Mesenchymal stem cell (in vitro differentiated cells and primary cell): Measurements from ENCODE around the gene ZNF609.
A peak's percentile ranks its signal among the peaks of the same experiment; 100 is the strongest.

Experiments used
- DNase-seq: peaks from one replicate; pipeline ENCODE4 v3.0.0-alpha.2; 2013
- H2AFZ ChIP-seq: one replicate; pipeline ENCODE4 v1.6.1; 2013; ENCODE audit warnings: low read depth, mild to moderate bottlenecking, control low read depth, inconsistent platforms, low read length, moderate library complexity
- H2AK5ac ChIP-seq: 2 replicates; pipeline ENCODE4 v1.6.1; 2013; ENCODE audit warnings: low read length, moderate library complexity, mild to moderate bottlenecking, inconsistent platforms; ENCODE audit not compliant: severe bottlenecking
- H2BK120ac ChIP-seq: one replicate; pipeline ENCODE4 v1.6.1; 2013; ENCODE audit warnings: low read depth, mild to moderate bottlenecking, inconsistent platforms, low read length, moderate library complexity
- H2BK12ac ChIP-seq, 2 experiments: one replicate each; pipeline ENCODE4 v1.6.1; 2013; ENCODE audit warnings: inconsistent platforms in 2 of 2, low read length in 2 of 2, mild to moderate bottlenecking in 2 of 2, moderate library complexity in 2 of 2, control low read depth in 1 of 2
- H2BK15ac ChIP-seq: one replicate; pipeline ENCODE4 v1.6.1; 2013; ENCODE audit warnings: mild to moderate bottlenecking, low read depth, inconsistent platforms; ENCODE audit not compliant: poor library complexity, severe bottlenecking
- H2BK5ac ChIP-seq: 2 replicates; pipeline ENCODE4 v1.6.1; 2013; ENCODE audit warnings: low read depth, mild to moderate bottlenecking, low read length, control low read depth, inconsistent platforms; ENCODE audit not compliant: poor library complexity, severe bottlenecking
- H3K14ac ChIP-seq, 2 experiments: one replicate each; pipeline ENCODE4 v1.6.1; 2013; ENCODE audit warnings: inconsistent platforms in 2 of 2, low read length in 2 of 2, control low read depth in 1 of 2, mild to moderate bottlenecking in 1 of 2, moderate library complexity in 1 of 2
- H3K18ac ChIP-seq, 2 experiments: one replicate each; pipeline ENCODE4 v1.6.1; 2013; ENCODE audit warnings: inconsistent platforms in 2 of 2, low read length in 2 of 2, control low read depth in 1 of 2, low read depth in 1 of 2, mild to moderate bottlenecking in 1 of 2
- H3K23ac ChIP-seq, 2 experiments: one replicate each; pipeline ENCODE4 v1.6.1; 2013; ENCODE audit warnings: inconsistent platforms in 2 of 2, low read length in 2 of 2, mild to moderate bottlenecking in 2 of 2, moderate library complexity in 2 of 2, control low read depth in 1 of 2
- H3K27ac ChIP-seq: 2 replicates; pipeline ENCODE4 v1.5.1; 2013; ENCODE audit warnings: mild to moderate bottlenecking, moderate library complexity, low read length, control low read depth, inconsistent platforms; ENCODE audit not compliant: poor library complexity, severe bottlenecking
- H3K27me3 ChIP-seq, 2 experiments: 2 replicates each; pipeline versions ENCODE4 v1.6.1 to v1.7.0; 2013; ENCODE audit warnings: low read length in 2 of 2, mild to moderate bottlenecking in 2 of 2, moderate library complexity in 2 of 2, control low read depth in 1 of 2, inconsistent platforms in 1 of 2; ENCODE audit not compliant: control insufficient read depth in 1 of 2, insufficient read depth in 1 of 2
- H3K36me3 ChIP-seq, 2 experiments: 2 replicates each; pipeline versions ENCODE4 v1.6.1 to v1.7.0; 2013; ENCODE audit warnings: low read length in 2 of 2, control low read depth in 1 of 2, inconsistent platforms in 1 of 2, low read depth in 1 of 2, mild to moderate bottlenecking in 1 of 2; ENCODE audit not compliant: insufficient read depth in 2 of 2, control insufficient read depth in 1 of 2
- H3K4ac ChIP-seq, 2 experiments: one replicate each; pipeline ENCODE4 v1.6.1; 2013; ENCODE audit warnings: inconsistent platforms in 2 of 2, low read length in 2 of 2, mild to moderate bottlenecking in 2 of 2, moderate library complexity in 2 of 2, control low read depth in 1 of 2, low read depth in 1 of 2
- H3K4me1 ChIP-seq: 2 replicates; pipeline ENCODE4 v1.6.1; 2013; ENCODE audit warnings: low read depth, low read length, control low read depth; ENCODE audit not compliant: control insufficient read depth, insufficient read depth
- H3K4me2 ChIP-seq: 2 replicates; pipeline ENCODE4 v1.6.1; 2013; ENCODE audit warnings: low read length, mild to moderate bottlenecking, inconsistent platforms; ENCODE audit not compliant: poor library complexity, severe bottlenecking
- H3K4me3 ChIP-seq, 2 experiments: 2 replicates each; pipeline versions ENCODE4 v1.5.1 to v1.7.0; 2013; ENCODE audit warnings: low read length in 2 of 2, mild to moderate bottlenecking in 2 of 2, control low read depth in 1 of 2, low read depth in 1 of 2; ENCODE audit not compliant: insufficient read depth in 1 of 2
- H3K79me1 ChIP-seq: replicated peaks from 2 replicates; pipeline ENCODE4 v1.6.1; 2013; ENCODE audit warnings: mild to moderate bottlenecking, control low read depth, low read length, inconsistent platforms; ENCODE audit not compliant: poor library complexity, severe bottlenecking
- H3K9ac ChIP-seq: 2 replicates; pipeline ENCODE4 v1.7.0; 2013; ENCODE audit warnings: mild to moderate bottlenecking, low read length, moderate library complexity
- H3K9me3 ChIP-seq: 2 replicates; pipeline ENCODE4 v1.7.0; 2013; ENCODE audit warnings: mild to moderate bottlenecking, low read length; ENCODE audit not compliant: control insufficient read depth
- H4K8ac ChIP-seq: one replicate; pipeline ENCODE4 v1.6.1; 2013; ENCODE audit warnings: inconsistent platforms, mild to moderate bottlenecking, low read length, moderate library complexity
- H4K91ac ChIP-seq: one replicate; pipeline ENCODE4 v1.6.1; 2013; ENCODE audit warnings: mild to moderate bottlenecking, low read length, inconsistent platforms
- WGBS: methylation state at CpG from one replicate; pipeline ENCODE4 v1.1.7; 2013; ENCODE audit warnings: mixed read lengths; 5-methylcytosine and 5-hydroxymethylcytosine counted together

ZNF609 gene

GRCh38 chr15:64634576-64635498 lies 174.5 kb downstream of the ZNF609 start:
- Histone ChIP-seq H2AK5ac (no peak overlapping the region), H2AFZ (no peak overlapping the region), H2BK12ac (no peak overlapping the region), H3K27me3 (no peaks in the 10 kb centered on the region), H2BK5ac (no peak overlapping the region), H3K4me3 (no peak overlapping the region), H3K4ac (no peak overlapping the region), H3K27ac (peak overlapping the region; percentile 90), H3K79me1 (peaks cover 25% of the 10 kb centered on the region), H3K9me3 (peaks cover 4% of the 10 kb centered on the region), H3K36me3 (peaks cover 3 to 33% of the 10 kb centered on the region in 2 experiments), H3K4me1 (peaks cover 6% of the 10 kb centered on the region), H4K91ac (no peak overlapping the region), H2BK120ac (no peak overlapping the region), H3K9ac (peak overlapping the region; percentile 28), H3K4me2 (peak overlapping the region; percentile 53), H3K14ac (no peak overlapping the region), H3K23ac (no peak overlapping the region), H2BK15ac (no peak overlapping the region), H3K18ac (no peak overlapping the region), H4K8ac (no peak overlapping the region)
- peak; percentile 76 for DNase-seq
- WGBS, result 55% methylated on average over 2 of the region's 4 CpGs

GRCh38 chr15:64635499-64636495 lies 175.4 kb downstream of the ZNF609 start:
- Histone ChIP-seq H2BK12ac (no peak overlapping the region), H3K27me3 (no peaks in the 10 kb centered on the region), H2BK15ac (no peak overlapping the region), H3K36me3 (peaks cover 3 to 35% of the 10 kb centered on the region in 2 experiments), H3K14ac (no peak overlapping the region), H2BK5ac (peak overlapping the region; percentile 22), H3K4ac (no peak overlapping the region), H4K8ac (no peak overlapping the region), H2AFZ (no peak overlapping the region), H4K91ac (no peak overlapping the region), H3K27ac (peak overlapping the region; percentile 71), H2AK5ac (peak overlapping the region; percentile 85), H3K79me1 (peaks cover 30% of the 10 kb centered on the region), H3K9me3 (peaks cover 4% of the 10 kb centered on the region), H3K4me3 (no peak overlapping the region), H3K18ac (peak overlapping the region in 1 of 2 experiments; percentile 18), H3K4me2 (no peak overlapping the region), H2BK120ac (no peak overlapping the region), H3K9ac (peak overlapping the region; percentile 59), H3K23ac (no peak overlapping the region), H3K4me1 (peaks cover 6% of the 10 kb centered on the region)
- WGBS, result 69% methylated on average over 4 of the region's 4 CpGs
- DNase-seq, result peak; percentile 90

- peaks cover 4% of the 10 kb centered on the region for H3K9me3 ChIP-seq
- H3K23ac ChIP-seq, result no peak overlapping the region
- H3K4ac ChIP-seq, result no peak overlapping the region
- H4K8ac ChIP-seq, result no peak overlapping the region
- no peak overlapping the region for H3K14ac ChIP-seq
- H2BK5ac ChIP-seq, result no peak overlapping the region
- no peak overlapping the region for H2AFZ ChIP-seq
- 97% methylated on average over 2 of the region's 3 CpGs for WGBS
- peak; percentile 59 for DNase-seq
- peak overlapping the region; percentile 58 for H2AK5ac ChIP-seq
- no peak overlapping the region for H3K4me3 ChIP-seq
- H3K4me2 ChIP-seq, result no peak overlapping the region
- no peaks in the 10 kb centered on the region for H3K27me3 ChIP-seq
- peak overlapping the region; percentile 59 for H3K9ac ChIP-seq
- H3K79me1 ChIP-seq, result peaks cover 31% of the 10 kb centered on the region
- H2BK120ac ChIP-seq, result no peak overlapping the region
- H3K4me1 ChIP-seq, result peaks cover 6% of the 10 kb centered on the region
- H3K36me3 ChIP-seq, result peaks cover 3 to 34% of the 10 kb centered on the region in 2 experiments
- H4K91ac ChIP-seq, result no peak overlapping the region
- no peak overlapping the region for H2BK12ac ChIP-seq
- no peak overlapping the region for H3K18ac ChIP-seq
- no peak overlapping the region for H2BK15ac ChIP-seq
- peak overlapping the region; percentile 71 for H3K27ac ChIP-seq
These were observed 176.2 kb downstream of the ZNF609 start for GRCh38 chr15:64636556-64636955.
